GM23338 (cell line): ENCODE data around the gene CACNA2D3. TPM values are rescaled to one million over a fixed set of nuclear protein-coding genes. Genes with fewer than 3 reads are reported as not detected.

ENCODE experiments used
- ATAC-seq: fragments of 200-7000 bp; cut with Tn5 transposase; 3 replicates; pipeline ENCODE4 v1.9.1; 2020
- DNase-seq: peaks from one replicate; pipeline ENCODE4 v3.0.0-alpha.2; 2015; ENCODE audit warnings: low spot score
- H2AFZ ChIP-seq: fragments of 200-600 bp; sonication (generic); 2 replicates; pipeline ENCODE4 v1.8.0; 2016; ENCODE audit warnings: antibody characterized with exemption, mild to moderate bottlenecking, moderate library complexity
- H3F3A ChIP-seq: fragments of 200-600 bp; sonication (generic); replicated peaks from 2 replicates; pipeline ENCODE4 v1.8.0; 2017; ENCODE audit warnings: antibody characterized with exemption, mixed run types, low read depth
- H3K27ac ChIP-seq: fragments of 200-600 bp; sonication (generic); 2 replicates; pipeline ENCODE4 v1.6.1; 2016; ENCODE audit warnings: low read depth
- H3K27me3 ChIP-seq: fragments of 200-600 bp; sonication (generic); 2 replicates; pipeline ENCODE4 v1.8.0; 2016; ENCODE audit warnings: mild to moderate bottlenecking, mixed run types, moderate library complexity; ENCODE audit not compliant: insufficient read depth
- H3K36me3 ChIP-seq: fragments of 200-600 bp; sonication (generic); 2 replicates; pipeline ENCODE4 v1.8.0; 2016; ENCODE audit warnings: mild to moderate bottlenecking; ENCODE audit not compliant: insufficient read depth
- H3K4me1 ChIP-seq: fragments of 200-600 bp; sonication (generic); 2 replicates; pipeline ENCODE4 v1.8.0; 2016; ENCODE audit warnings: mild to moderate bottlenecking, moderate library complexity; ENCODE audit not compliant: insufficient read depth
- H3K4me2 ChIP-seq: fragments of 200-600 bp; sonication (generic); 2 replicates; pipeline ENCODE4 v1.7.1; 2017; ENCODE audit warnings: mixed run types
- H3K4me3 ChIP-seq: fragments of 200-600 bp; sonication (generic); 2 replicates; pipeline ENCODE4 v1.6.1; 2016; ENCODE audit warnings: mixed run types
- H3K79me2 ChIP-seq: fragments of 200-600 bp; sonication (generic); replicated peaks from 2 replicates; pipeline ENCODE4 v1.8.0; 2017; ENCODE audit warnings: mild to moderate bottlenecking; ENCODE audit not compliant: insufficient read depth
- H3K9me2 ChIP-seq: fragments of 200-600 bp; sonication (generic); 2 replicates; pipeline ENCODE4 v1.8.0; 2017; ENCODE audit not compliant: insufficient read depth
- H4K20me1 ChIP-seq: fragments of 200-600 bp; sonication (generic); replicated peaks from 2 replicates; pipeline ENCODE4 v1.8.0; 2017; ENCODE audit warnings: mild to moderate bottlenecking; ENCODE audit not compliant: insufficient read depth
- H3K27ac Mint-ChIP-seq: 2 replicates; pipeline ENCODE4 v1.8.0; 2020; ENCODE audit warnings: inconsistent platforms, mild to moderate bottlenecking, moderate library complexity, mixed read lengths
- H3K27me3 Mint-ChIP-seq: 3 replicates; pipeline ENCODE4 v1.8.0; 2022; ENCODE audit warnings: low read depth, mild to moderate bottlenecking, moderate library complexity, mixed read lengths, inconsistent platforms; ENCODE audit not compliant: insufficient read depth, poor library complexity
- H3K36me3 Mint-ChIP-seq: 3 replicates; pipeline ENCODE4 v1.8.0; 2021; ENCODE audit warnings: low read depth, mild to moderate bottlenecking, inconsistent platforms, moderate library complexity, mixed read lengths
- H3K4me1 Mint-ChIP-seq: 3 replicates; pipeline ENCODE4 v1.8.0; 2020; ENCODE audit warnings: mild to moderate bottlenecking, inconsistent platforms, mixed read lengths
- H3K4me3 Mint-ChIP-seq: 3 replicates; pipeline ENCODE4 v1.8.0; 2021; ENCODE audit warnings: moderate library complexity, mild to moderate bottlenecking, inconsistent platforms, mixed read lengths
- H3K9me3 Mint-ChIP-seq: 3 replicates; pipeline ENCODE4 v1.8.0; 2020; ENCODE audit warnings: moderate library complexity, mild to moderate bottlenecking, inconsistent platforms, mixed read lengths
- CREB1 ChIP-seq: fragments of 250-450 bp; sonication (Bioruptor Pico); IDR thresholded peaks from 2 replicates; pipeline ENCODE4 v1.5.0; 2020; ENCODE audit warnings: low read depth, mild to moderate bottlenecking, moderate library complexity
- ETS1 ChIP-seq: IDR thresholded peaks from 2 replicates; pipeline ENCODE4 v1.6.1; 2016; ENCODE audit warnings: antibody characterized with exemption
- EZH2 ChIP-seq: fragments of 200-600 bp; sonication (generic); IDR thresholded peaks from one replicate; pipeline ENCODE4 v1.8.0; 2017; ENCODE audit warnings: antibody characterized with exemption, mild to moderate bottlenecking, low read depth; ENCODE audit not compliant: unreplicated experiment
- EZH2phosphoT487 ChIP-seq: fragments of 200-600 bp; sonication (generic); IDR thresholded peaks from one replicate; pipeline ENCODE4 v1.8.1; 2018; ENCODE audit warnings: antibody characterized with exemption; ENCODE audit not compliant: unreplicated experiment
- JUNB ChIP-seq: IDR thresholded peaks from one replicate; pipeline ENCODE4 v1.6.1; 2016; ENCODE audit warnings: antibody characterized with exemption; ENCODE audit not compliant: unreplicated experiment
- NANOG ChIP-seq: IDR thresholded peaks from 2 replicates; pipeline ENCODE4 v1.6.1; 2016; ENCODE audit warnings: antibody characterized with exemption, borderline replicate concordance
- POLR2AphosphoS5 ChIP-seq: IDR thresholded peaks from 2 replicates; pipeline ENCODE4 v1.6.1; 2016; ENCODE audit warnings: antibody characterized with exemption, low read depth
- REST ChIP-seq: IDR thresholded peaks from one replicate; pipeline ENCODE4 v1.6.1; 2018; ENCODE audit warnings: antibody characterized with exemption; ENCODE audit not compliant: unreplicated experiment
- STAT1 ChIP-seq: IDR thresholded peaks from one replicate; pipeline ENCODE4 v1.6.1; 2016; ENCODE audit warnings: antibody characterized with exemption; ENCODE audit not compliant: unreplicated experiment
- ZNF114 ChIP-seq: fragments of 250-450 bp; sonication (Bioruptor Pico); IDR thresholded peaks from 2 replicates; pipeline ENCODE4 v1.5.0; 2020; ENCODE audit warnings: mild to moderate bottlenecking, moderate library complexity
- ZNF331 ChIP-seq: fragments of 250-450 bp; sonication (Bioruptor Pico); IDR thresholded peaks from 2 replicates; pipeline ENCODE4 v1.5.0; 2020; ENCODE audit warnings: low read depth, mild to moderate bottlenecking, moderate library complexity
- ZNF462 ChIP-seq: fragments of 250-450 bp; sonication (Bioruptor Pico); IDR thresholded peaks from 2 replicates; pipeline ENCODE4 v1.5.0; 2020; ENCODE audit warnings: mild to moderate bottlenecking, moderate library complexity
- polyA plus RNA-seq: library from polyadenylated mRNA; unstranded; fragments of >200 nt; fragmentation: Nextera tagmentation; extraction: Ambion mirVana; gene quantifications from 2 replicates; pipeline ENCODE4 v1.2.1, GENCODE V29; 2016
- total RNA-seq: library from RNA; depleted of rRNA; stranded (reverse); fragments of >200 nt; shearing (Covaris generic); gene quantifications from 2 replicates; pipeline ENCODE4 v1.2.3, GENCODE V29; 2014
- TF ChIP-seq, protein P1 (sequence below), 2 experiments: fragments of 200-600 bp in 1 of 2; sonication (generic) in 1 of 2; conservative IDR thresholded peaks; 2 replicates each; pipeline versions ENCODE4 v1.5.1 to v1.6.1; 2016 to 2017; ENCODE audit warnings: antibody characterized with exemption in 2 of 2, low read depth in 2 of 2, mild to moderate bottlenecking in 2 of 2, moderate library complexity in 1 of 2

Gene CACNA2D3
- total and polyA plus RNA-seq, 2 experiments from 2014 or later = 2.2 to 2.3 TPM

GRCh38 chr3:54681706-54682105 lies 559.4 kb downstream of the CACNA2D3 start:
- Mint-ChIP-seq H3K36me3 (peaks cover 5% of the 10 kb centered on the region; the same call in 2 of the 3 replicates), H3K4me1 (peaks cover 26% of the 10 kb centered on the region), H3K4me3 (no peak overlapping the region), H3K27ac (no peak overlapping the region), H3K27me3 (no peaks in the 10 kb centered on the region), H3K9me3 (no peaks in the 10 kb centered on the region; the same call in 2 of the 3 replicates)
- Histone ChIP-seq H3F3A (peaks cover 13% of the 10 kb centered on the region), H2AFZ (no peak overlapping the region), H3K36me3 (no peaks in the 10 kb centered on the region), H3K4me3 (no peak overlapping the region), H3K9me2 (peaks cover 7% of the 10 kb centered on the region; the same call in 1 of the 2 replicates), H3K4me1 (peaks cover 16% of the 10 kb centered on the region), H3K79me2 (peaks cover 3% of the 10 kb centered on the region; the same call in 1 of the 2 replicates), H3K4me2 (peak overlapping the region; percentile 26; the same call in 1 of the 2 replicates), H3K27me3 (no peaks in the 10 kb centered on the region), H3K27ac (no peak overlapping the region), H4K20me1 (no peaks in the 10 kb centered on the region)
- DNase-seq = no peak
- no peak for ATAC-seq
- TF ChIP-seq ZNF331 (CRISPR knock-in tag) (no peak), ETS1 (no peak), POLR2AphosphoS5 (no peak), ZNF462 (CRISPR knock-in tag) (no peak), EZH2 (no peak), STAT1 (no peak), JUNB (no peak), ZNF114 (CRISPR knock-in tag) (no peak), REST (no peak), EZH2phosphoT487 (no peak), CREB1 (CRISPR knock-in tag) (no peak), NANOG (no peak)
- TF ChIP-seq, protein P1, sequence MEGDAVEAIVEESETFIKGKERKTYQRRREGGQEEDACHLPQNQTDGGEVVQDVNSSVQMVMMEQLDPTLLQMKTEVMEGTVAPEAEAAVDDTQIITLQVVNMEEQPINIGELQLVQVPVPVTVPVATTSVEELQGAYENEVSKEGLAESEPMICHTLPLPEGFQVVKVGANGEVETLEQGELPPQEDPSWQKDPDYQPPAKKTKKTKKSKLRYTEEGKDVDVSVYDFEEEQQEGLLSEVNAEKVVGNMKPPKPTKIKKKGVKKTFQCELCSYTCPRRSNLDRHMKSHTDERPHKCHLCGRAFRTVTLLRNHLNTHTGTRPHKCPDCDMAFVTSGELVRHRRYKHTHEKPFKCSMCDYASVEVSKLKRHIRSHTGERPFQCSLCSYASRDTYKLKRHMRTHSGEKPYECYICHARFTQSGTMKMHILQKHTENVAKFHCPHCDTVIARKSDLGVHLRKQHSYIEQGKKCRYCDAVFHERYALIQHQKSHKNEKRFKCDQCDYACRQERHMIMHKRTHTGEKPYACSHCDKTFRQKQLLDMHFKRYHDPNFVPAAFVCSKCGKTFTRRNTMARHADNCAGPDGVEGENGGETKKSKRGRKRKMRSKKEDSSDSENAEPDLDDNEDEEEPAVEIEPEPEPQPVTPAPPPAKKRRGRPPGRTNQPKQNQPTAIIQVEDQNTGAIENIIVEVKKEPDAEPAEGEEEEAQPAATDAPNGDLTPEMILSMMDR (conservative IDR thresholded peaks at IDR 0.05; ENCODE audit: low read depth in 2 of 2) = no peak
